Measurements from ENCODE around the gene RAF1.
"Not testable (repeated sequence)": the region's sequence is repeated elsewhere in the genome, so short reads cannot be mapped to it uniquely, and the experiment has no call there.

RAF1 gene

DNA sequence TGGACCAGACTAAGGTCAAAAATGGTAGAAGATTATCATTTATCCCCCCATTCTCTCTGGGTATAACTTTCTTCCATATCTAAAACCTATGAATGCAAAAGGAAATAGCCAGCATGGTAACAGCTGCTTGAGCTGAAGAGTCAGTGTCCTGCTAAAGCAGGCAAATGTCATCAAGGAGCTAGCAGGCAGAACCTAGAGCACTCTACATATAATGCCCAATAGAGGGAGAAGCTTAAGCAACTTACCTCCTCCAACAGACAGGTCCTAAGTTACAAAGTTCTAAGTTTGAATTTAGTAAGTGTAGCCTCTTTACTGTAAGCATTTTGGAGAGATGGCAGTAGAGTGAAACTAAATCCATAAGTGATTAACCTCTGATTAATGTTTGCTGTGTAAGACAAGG is 7.7 kb downstream of the RAF1 start:
- DNase-seq (ENCODE audit: low read depth), result no peak
- TF ChIP-seq, protein P1, sequence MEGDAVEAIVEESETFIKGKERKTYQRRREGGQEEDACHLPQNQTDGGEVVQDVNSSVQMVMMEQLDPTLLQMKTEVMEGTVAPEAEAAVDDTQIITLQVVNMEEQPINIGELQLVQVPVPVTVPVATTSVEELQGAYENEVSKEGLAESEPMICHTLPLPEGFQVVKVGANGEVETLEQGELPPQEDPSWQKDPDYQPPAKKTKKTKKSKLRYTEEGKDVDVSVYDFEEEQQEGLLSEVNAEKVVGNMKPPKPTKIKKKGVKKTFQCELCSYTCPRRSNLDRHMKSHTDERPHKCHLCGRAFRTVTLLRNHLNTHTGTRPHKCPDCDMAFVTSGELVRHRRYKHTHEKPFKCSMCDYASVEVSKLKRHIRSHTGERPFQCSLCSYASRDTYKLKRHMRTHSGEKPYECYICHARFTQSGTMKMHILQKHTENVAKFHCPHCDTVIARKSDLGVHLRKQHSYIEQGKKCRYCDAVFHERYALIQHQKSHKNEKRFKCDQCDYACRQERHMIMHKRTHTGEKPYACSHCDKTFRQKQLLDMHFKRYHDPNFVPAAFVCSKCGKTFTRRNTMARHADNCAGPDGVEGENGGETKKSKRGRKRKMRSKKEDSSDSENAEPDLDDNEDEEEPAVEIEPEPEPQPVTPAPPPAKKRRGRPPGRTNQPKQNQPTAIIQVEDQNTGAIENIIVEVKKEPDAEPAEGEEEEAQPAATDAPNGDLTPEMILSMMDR (IDR thresholded peaks at IDR 0.05; ENCODE audit: control insufficient read depth, extremely low read depth, insufficient read depth), result no peak
- H3K4me3 ChIP-seq (ENCODE audit: low read depth, low read length), result no peak overlapping the region

DNA sequence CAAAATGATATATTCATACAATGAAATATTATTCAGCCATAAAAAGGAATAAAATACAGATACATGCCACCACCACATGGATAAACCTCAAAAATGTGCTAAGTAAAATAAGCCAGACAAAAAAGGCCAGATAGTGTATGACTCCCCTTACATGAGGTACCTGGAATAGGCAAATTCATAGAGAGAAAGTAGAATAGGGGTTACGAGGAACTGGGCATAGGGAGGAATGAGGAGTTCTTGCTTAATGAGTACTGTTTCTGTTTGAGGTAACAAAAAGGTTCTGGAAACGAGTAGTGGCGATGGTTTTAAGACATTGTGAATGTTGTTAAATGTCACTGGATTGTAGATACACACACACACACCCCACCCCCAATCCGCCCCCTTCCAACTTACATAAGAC is 8.2 kb downstream of the RAF1 start:
- TF ChIP-seq, protein P1 (IDR thresholded peaks at IDR 0.05; ENCODE audit: control insufficient read depth, extremely low read depth, insufficient read depth), result no peak
- no peak for DNase-seq (ENCODE audit: low read depth)
- no peak overlapping the region for H3K4me3 ChIP-seq (ENCODE audit: low read depth, low read length)

DNA sequence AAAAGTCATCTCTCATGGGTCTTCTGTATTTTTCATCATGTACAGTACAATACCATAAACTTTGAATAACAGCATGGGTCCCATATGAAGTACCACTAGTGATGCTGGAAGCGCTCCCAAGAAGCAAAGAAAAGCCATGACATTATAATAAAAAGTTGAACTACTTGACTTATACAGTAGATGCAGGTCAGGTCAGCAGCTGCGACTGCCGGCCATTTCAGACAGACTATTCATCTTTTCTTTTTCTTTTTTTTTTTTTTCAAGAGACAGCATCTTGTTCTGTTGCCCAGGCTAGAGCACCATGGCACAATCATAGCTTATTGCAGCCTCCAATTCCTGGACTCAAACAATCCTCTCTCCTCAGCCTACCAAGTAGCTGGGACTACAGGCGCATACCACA is 10.2 kb downstream of the RAF1 start:
- no peak overlapping the region for H3K4me3 ChIP-seq (ENCODE audit: low read depth, low read length)
- DNase-seq (ENCODE audit: low read depth), result no peak
- TF ChIP-seq, protein P1 (IDR thresholded peaks at IDR 0.05; ENCODE audit: control insufficient read depth, extremely low read depth, insufficient read depth), result no peak

DNA sequence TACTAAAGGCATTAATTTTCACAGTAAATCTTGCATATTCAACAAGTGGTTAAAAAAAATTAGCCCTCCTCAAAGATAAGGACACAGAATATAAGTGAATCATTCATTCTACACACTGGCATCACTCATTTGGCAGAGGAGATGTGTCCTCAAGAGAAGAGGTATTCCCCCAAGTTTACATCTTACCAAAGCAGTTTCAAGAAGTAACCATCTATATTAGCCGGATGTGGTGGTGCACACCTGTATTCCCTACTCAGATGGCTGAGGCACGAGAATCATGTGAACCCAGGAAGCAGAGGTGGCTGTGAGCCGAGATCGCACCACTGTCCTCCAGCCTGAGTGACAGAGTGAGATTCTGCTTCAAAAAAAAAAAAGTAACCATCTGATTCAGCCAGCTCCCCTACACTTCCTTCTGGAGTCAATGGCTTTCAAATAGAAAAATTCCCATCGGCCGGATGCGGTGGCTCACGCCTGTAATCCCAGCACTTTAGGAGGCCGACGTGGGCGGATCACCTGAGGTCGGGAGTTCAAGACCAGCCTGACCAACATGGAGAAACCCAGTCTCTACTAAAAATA is 15.4 kb downstream of the RAF1 start:
- DNase-seq (ENCODE audit: low read depth), result no peak
- TF ChIP-seq, protein P1 (IDR thresholded peaks at IDR 0.05; ENCODE audit: control insufficient read depth, extremely low read depth, insufficient read depth), result no peak
- no peak overlapping the region for H3K4me3 ChIP-seq (ENCODE audit: low read depth, low read length)

DNA sequence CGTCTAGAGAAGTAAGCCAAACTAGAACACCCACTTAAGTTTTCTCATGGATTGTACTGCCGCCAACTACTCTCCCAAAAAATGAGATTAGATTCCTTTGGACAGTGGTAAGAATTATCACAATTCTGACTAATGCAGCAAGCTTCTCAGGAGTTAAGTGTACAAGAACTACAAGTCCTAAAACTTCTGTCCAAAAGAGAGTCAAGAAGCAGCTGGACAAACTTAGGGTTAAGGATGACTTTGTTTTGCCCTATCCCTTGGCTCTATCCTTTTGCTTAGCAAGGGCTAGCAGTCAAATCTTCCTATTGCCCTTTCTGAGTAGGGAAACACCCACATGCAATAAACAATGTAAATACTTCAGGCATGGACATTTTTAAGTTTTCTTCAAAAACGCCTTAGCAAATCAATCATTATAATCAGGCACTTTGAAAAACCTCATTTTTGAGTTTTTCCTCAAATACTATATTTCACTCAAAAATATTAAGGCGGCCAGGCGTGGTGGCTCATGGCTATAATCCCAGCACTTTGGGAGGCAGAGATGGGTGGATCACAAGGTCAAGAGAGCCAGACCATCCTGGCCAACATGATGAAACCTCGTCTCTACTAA is 19.5 kb downstream of the RAF1 start:
- DNase-seq (ENCODE audit: low read depth), result no peak
- no peak overlapping the region for H3K4me3 ChIP-seq (ENCODE audit: low read depth, low read length)
- TF ChIP-seq, protein P1 (IDR thresholded peaks at IDR 0.05; ENCODE audit: control insufficient read depth, extremely low read depth, insufficient read depth), result no peak

DNA sequence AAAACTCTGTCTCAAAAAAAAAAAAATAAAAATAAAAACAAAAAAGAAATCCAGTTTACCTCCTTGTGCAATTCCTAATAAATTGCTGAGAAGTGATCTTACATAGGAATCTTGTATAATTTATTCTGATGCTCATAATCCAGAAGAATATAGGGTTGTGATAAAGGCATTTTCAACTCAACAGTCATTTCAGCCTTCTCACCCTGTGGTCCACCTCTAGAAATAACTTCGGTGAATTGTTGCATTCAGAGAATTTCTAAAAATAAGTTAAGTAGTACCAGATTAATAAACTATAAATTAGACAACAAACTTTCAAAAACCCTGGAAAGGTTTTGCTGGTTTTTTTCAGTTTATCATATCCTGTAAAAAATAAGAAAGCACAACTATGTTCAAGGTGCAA is 20.2 kb downstream of the RAF1 start:
- DNase-seq (ENCODE audit: low read depth), result no peak
- no peak overlapping the region for H3K4me3 ChIP-seq (ENCODE audit: low read depth, low read length)
- TF ChIP-seq, protein P1 (IDR thresholded peaks at IDR 0.05; ENCODE audit: control insufficient read depth, extremely low read depth, insufficient read depth), result no peak

DNA sequence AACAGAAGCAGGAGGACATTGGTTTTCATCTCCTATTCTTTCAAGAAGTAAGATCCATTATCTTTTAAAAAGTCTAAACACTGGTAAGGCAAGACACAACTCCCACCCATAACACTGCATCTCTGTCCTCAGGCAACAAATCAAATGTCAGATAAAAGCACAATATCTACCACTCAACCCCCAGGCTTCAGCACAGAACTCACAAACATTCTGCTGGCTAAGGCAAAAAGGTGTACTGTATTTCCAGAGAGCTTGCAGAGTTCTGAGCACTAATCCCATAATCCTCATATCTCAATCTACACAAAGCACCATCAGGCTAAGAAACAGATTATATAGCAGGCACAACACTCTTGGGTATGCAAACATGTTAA is 20.9 kb downstream of the RAF1 start:
- no peak for DNase-seq (ENCODE audit: low read depth)
- no peak overlapping the region for H3K4me3 ChIP-seq (ENCODE audit: low read depth, low read length)
- TF ChIP-seq, protein P1 (IDR thresholded peaks at IDR 0.05; ENCODE audit: control insufficient read depth, extremely low read depth, insufficient read depth), result no peak

DNA sequence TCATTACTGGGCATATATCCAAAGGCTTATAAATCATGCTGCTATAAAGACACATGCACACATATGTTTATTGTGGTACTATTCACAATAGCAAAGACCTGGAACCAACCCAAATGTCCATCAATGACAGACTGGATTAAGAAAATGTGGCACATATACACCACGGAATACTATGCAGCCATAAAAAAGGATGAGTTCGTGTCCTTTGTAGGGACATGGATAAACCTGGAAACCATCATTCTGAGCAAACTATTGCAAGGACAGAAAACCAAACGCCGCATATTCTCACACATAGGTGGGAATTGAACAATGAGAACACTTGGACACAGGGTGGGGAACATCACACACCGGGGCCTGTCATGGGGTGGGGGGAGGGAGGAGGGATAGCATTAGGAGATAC is 23.1 kb downstream of the RAF1 start:
- not testable (repeated sequence) for DNase-seq (ENCODE audit: low read depth); H3K4me3 ChIP-seq (ENCODE audit: low read depth, low read length)
